ENCODE results near the gene FAM83E.
"Not testable (repeated sequence)": the region's sequence is repeated elsewhere in the genome, so short reads cannot be mapped to it uniquely, and the experiment has no call there.

FAM83E gene

DNA sequence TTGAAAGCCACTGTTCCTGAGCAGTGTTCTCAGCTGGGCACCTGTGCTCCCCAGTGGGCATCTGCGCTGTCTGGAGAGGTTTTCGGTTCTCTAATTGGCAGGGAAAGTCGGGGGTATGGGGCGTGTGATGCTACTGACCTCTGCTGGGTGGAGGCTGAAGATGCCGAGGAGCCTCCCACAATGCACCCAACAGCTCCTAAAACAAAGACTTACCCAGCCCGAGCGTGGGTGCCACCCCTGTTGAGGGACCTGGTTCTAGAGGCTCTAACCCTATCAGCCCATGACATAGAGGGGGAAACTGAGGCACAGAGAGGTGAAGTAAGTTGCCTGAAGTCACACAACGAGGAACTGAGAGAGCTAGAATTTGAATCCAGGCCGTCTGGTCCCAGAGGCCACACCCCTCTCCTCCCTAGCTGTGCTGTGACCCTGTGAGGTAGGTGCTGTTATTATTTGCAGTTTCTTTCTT, 6.0 kb downstream of the FAM83E start:
- DNase-seq = no peak

DNA sequence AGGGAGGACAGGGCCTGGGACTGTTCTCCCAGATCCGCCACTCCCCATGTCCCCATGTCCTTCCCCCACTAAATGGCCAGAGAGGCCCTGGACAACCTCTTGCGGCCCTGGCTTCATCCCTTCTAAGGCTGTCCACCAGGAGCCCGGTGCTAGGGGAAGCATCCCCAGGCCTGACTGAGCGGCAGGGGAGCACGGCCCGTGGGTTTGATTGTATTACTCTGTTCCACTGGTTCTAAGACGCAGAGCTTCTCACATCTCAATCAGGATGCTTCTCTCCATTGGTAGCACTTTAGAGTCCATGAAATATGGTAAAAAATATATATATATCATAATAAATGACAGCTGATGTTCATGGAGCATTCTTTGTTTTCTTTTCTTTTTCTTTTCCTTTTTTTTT, 7.5 kb downstream of the FAM83E start:
- DNase-seq = no peak

DNA sequence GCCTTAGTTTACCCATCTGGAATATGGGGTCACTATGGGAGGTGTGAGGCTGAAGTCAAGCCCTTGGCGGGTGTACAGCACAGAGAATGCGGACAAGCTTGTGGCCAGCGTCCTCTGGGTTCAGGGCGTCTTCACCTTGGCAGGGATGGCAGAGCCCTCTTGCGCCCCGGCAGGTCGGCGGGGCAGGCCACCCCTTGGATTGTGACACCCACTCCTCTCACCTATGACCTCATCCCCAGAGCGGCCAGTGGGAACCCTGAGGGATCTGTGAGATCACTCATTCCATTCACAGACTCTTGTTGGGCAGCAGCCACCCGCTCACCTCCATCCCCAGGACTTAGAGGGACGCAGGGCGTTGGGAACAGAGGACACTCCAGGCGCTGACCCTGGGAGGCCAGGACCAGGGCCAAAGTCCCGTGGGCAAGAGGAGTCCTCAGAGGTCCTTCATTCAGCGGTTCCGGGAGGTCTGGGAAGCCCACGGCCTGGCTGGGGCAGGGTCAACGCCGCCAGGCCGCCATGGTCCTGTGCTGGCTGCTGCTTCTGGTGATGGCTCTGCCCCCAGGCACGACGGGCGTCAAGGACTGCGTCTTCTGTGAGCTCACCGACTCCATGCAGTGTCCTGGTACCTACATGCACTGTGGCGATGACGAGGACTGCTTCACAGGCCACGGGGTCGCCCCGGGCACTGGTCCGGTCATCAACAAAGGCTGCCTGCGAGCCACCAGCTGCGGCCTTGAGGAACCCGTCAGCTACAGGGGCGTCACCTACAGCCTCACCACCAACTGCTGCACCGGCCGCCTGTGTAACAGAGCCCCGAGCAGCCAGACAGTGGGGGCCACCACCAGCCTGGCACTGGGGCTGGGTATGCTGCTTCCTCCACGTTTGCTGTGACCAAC, 8.2 kb downstream of the FAM83E start, which contains the start of gene SPACA4:
TSS of gene SPACA4 (plus strand) at position 280 of the 896 bp plus-strand sequence. CDS start at position 517, 237 bp downstream.
- DNase-seq = no peak

DNA sequence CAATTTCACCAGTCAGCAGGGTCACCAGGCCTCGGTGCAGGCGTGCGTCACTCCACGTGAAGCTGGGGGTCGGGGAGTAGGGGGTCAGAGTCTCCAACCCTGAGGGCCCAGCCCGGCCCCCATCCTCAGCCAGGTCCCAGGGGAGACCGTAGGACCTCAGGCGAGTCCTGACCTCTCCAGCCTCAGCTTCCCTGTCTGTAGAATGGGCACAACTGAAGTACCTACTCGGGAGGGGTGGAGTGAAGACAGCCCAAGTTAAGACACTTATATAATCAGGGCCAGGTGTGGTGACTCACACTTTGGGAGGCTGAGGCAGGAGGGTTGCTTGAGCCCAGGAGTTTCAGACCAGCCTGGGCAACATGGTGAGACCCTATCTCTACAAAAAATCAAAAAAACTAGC, 11.0 kb downstream of the FAM83E start:
- DNase-seq = no peak

DNA sequence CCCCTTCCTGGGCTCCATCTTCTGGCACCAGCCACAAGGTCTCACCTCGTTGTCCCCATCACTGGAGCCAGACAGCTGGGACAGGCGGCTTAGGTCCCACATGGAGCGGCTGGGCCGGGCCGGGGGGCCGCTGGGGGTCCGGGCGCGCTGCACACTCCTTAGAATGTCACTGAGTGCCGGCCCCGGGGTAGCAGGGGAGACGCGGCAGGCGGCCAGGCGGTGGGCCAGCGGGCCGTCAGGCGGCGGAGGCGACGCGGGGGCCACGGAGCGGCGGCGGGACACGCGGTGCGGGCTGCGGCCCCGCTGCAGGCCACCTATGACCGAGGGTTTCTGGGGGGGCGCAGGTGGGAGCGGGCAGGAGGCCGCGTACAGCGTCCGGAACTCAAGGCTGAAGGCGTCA, 11.4 kb downstream of the FAM83E start:
- no peak for DNase-seq

DNA sequence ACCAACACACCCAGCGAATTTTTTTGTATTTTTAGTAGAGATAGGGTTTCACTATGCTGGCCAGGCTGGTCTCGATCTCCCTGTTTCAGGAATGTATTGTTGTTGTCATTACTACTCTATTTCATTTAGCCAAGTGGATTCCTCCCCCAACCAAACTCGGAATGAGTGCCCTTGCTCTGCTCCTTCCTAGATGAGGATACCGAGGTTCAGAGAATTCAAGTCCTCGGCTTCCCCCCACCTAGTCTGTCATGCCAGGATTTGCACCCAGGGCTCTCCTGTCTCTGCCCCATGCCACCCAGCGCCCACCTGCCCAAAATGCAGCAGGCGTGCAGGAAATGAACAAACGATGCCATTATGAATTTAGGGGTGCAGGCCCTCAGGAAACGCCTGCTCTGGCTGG, 11.9 kb downstream of the FAM83E start:
- DNase-seq = no peak

DNA sequence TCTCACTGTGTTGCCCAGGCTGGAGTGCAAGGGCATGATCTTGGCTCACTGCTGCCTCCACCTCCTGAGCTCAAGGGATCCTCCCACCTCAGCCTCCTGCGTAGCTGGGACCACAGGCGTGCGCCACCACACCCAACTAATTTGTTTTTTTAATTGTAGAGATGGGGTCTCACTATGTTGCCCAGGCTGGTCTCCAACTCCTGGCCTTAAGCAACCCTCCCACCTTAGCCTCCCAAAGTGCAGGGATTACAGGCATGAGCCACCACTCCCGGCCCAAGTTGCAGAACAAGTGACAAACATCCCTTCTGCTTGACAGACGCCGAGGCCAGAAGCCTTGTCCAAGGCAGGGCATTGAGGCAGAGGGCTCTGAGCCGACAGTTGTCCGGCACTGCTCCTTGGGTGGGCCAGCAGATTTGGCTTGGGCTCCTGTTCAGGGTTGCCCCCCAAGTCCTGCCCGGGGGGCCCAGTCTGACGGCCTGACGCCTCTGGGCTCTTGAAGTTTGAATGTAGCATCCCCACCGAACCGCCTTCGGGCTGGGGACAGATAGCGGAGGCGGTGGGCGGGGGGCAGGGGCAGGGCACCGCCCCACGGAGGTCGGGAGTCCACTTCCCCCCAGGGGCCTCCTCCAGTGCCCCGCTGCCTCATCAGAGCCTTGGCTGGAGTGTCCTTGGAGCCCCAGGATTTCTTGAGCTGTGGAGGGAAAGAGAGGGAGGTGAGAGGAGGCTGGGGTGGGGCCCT, 14.0 kb downstream of the FAM83E start:
- DNase-seq = no peak

DNA sequence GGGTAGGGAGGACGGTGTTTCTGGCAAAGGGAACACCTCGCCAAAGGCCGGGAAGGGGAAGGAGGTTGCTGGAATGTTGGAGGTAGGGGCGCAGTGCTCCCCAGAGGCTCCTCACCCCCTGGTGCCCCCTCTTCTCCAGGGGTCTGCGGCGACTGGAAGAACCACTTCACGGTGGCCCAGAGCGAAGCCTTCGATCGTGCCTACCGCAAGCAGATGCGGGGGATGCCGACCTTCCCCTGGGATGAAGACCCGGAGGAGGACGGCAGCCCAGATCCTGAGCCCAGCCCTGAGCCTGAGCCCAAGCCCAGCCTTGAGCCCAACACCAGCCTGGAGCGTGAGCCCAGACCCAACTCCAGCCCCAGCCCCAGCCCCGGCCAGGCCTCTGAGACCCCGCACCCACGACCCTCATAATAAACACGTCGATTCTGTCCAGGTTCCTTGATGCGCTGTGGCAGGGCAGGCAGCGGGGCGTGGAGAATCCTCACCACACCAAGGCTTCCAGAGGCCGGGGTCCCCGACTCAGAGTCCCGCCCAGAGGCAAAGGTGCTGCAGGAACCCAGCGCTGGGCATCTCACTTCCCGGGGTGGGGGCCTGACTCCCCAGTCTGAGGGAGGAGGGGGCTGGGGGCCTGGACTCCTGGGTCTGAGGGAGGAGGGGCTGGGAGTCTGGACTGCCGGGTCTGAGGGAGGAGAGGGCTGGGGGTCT, 15.7 kb downstream of the FAM83E start:
- no peak for DNase-seq

DNA sequence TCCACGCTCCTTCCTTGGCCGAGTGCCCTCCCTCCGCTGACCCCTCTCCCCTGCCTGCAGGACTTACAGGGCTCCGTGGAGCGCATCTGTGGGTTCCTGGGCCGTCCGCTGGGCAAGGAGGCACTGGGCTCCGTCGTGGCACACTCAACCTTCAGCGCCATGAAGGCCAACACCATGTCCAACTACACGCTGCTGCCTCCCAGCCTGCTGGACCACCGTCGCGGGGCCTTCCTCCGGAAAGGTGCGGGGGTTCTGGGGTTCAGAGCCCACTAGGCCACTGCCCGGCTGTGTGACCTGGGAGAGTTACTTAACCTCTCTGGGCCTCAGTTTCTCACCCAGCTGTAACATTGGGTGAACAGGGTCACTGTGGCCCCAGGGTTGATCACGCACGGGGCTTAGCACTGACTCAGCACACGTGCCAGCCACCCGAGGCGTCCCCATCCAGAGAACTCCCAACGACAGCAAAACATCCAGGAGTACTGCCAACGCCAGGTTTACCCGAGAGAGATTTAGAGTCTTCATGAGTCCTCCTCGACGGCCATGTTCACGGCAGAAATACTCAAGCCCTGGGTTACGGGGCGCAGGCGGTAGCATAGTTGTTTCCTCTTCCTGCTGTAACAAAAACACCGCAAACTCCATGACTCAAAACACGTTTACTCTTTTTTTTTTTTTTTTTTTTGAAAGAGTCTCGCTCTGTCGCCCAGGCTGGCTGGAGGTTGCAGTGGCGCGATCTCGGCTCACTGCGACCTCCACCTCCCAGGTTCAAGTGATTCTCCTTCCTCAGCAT, 18.0 kb downstream of the FAM83E start:
- DNase-seq = no peak

DNA sequence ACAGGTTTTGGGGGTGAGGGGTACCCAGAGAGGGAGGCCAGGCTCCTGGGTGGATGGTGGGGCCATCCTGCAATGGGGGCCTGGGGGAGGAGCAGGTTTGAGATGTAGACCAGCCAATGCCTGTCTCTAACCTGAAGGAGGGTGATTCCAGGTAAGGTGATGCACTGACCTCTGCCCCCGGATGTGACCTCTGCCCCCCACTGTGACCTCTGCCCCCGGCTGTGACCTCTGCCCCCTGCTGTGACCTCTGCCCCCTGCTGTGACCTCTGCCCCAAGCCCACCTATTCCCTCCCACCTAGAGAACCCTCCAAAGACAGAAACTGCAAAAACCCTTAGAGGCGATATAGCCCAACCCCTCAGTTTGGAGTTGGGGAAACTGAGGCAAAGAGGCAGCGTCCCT, 18.6 kb downstream of the FAM83E start:
- no peak for DNase-seq

DNA sequence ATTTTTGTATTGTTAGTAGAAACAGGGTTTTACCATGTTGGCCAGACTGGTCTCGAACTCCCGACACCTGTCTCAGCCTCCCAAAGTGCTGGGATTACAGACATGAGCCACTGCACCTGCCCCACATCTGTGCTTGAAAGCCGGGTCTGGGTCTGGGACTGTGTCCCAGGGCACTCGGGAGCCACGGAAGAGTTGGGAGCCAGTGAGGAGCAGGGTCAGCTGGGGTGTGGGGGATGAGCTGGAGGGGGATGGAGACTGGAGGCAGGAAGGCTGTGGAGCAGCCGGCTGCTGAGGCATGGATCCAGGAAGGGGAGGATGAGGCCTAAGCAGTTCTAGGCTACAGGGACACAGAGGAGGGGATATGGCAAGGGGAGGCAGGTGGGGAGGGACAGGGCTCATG, 19.0 kb downstream of the FAM83E start:
- DNase-seq = no peak

DNA sequence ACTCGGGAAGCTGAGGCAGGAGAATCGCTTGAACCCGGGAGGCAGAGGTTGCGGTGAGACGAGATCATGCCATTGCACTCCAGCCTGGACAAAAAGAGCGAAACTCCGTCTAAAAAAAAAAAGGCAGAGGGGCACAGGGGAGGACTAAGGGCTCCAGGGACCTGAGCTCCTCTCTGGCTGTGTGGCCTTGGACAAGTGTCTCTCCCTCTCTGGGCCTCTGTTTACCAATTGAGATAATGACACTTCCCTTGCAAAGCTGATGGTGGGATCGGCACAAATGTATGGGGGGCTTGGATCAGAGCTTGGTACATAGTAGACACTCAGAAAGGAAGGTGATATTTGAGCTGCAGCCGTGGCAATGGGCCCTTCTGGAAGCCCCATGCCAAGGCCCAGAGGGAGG, 19.7 kb downstream of the FAM83E start:
- no peak for DNase-seq

DNA sequence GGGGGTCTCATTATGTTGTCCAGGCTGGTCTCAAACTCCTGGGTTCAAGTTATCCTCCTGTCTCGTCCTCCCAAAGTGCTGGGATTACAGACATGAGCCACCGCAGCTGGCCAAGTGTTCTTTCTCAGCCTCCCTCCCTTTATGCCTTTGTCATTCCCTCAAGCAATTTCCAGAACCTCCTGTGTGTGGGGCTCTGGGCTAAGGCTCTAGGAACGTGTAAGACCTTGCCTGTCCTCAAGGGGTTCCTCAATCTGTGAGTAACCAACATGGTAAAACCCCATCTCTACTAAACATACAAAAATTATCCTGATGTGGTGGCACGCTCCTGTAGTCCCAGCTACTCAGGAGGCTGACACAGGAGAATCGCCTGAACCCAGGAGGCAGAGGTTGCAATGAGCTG, 23.9 kb downstream of the FAM83E start:
- no peak for DNase-seq

DNA sequence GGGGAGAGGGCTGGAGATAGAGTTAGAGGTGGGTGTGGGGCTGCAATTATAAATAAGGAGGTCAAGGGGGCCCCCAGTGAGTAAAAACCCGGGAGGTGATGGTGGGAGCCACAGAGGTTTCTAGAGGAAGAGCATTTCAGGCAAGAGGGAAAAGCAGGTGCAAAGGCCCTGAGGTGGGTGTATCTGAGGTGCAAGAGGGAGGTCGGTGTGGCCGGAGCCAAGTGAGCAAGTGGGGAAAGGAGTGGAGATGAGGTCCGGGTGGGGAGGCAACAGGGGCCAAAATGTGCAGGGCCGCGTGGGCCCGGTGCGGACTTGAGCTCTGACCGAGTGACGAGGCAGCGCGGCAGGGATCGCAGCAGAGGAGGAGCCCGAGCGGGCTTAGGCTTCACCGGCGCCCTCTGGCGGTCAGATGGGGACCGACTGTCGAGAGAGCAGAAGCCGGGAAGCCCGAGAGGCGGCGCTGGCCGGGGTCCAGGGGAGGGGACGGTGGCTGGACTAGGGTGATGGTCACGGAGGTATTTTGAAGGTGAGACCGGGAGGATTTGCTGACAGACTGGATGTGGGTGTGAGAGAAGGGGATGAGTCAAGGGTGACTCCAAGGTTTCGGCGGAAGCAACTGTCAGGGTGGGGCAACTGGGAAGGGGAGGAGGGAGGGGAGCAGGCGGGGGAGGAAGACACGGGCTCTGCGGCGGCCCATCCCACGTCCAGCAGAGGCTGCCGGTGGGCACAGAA, 26.0 kb downstream of the FAM83E start:
- peak; percentile 83 for DNase-seq

DNA sequence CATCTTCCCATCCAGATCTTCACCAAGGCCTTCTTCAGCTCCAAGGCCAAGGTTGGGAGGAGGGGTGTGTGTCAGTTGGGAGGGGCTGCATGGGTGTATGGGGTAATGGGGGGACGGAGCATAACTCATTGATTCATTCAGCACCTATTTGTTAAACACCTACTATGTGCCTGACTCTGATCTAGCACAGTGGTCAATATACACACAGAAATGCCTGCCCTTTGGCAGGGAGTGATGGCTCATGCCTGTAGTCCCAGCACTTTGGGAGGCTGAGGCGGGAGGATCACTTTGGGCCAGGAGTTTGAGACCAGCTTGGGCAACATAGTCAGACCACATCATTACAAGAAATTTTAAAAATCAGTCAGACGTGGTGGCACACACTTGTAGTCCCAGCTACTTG, 27.5 kb downstream of the FAM83E start:
- no peak for DNase-seq

DNA sequence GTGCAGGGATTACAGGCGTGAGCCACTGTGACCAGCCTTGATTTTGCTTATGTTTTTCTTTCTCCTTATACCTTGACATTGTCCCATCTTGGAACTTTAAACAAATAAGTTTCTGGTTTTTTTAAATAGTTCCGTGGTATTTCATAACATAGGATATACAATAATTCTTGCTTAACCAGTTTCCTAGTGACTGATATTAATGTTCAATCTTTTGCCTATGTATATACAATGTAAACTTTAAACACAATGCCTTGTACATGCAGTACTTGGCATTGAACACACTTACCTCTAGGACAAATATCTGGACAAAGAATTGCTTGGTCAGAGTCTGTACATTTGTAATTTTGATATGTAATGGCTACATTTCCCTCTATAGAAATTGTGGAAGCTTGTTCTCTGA, 32.7 kb downstream of the FAM83E start:
- DNase-seq = no peak

DNA sequence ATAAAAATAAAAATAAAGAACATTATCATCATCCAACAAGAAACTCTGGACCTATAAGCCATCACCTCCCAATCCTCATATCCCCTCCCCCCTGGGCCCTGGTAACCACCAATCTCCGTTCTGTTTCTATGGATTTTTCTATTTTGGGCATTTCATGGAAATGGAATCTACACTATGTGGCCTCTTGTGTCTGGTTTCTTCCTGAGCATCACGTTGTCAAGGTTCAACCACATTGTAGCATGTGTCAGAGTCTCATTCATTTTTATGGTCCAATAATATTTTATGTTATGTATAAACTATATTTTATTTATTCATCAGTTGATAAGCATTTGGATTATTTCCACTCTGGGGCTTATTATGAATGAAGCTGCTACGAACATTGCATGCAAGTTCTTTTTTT, 36.0 kb downstream of the FAM83E start:
- no peak for DNase-seq

DNA sequence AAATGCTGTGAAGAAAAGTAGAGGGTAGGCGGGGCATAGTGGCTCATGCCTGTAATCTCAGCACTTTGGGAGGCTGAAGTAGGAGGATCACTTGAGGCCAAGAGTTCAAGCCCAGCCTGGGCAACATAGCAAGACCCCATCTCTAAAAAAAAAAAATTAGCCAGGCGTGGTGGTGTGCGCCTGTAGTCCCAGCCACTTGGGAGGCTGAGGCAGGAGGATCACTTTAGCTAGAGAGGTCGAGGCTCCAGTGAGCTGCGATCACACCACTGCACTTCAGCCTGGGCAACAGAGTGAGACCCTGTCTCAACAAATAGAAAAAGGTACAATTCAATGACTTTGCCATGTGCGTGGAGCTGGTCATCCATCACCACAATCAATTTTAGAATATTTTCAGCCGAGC, 37.0 kb downstream of the FAM83E start:
- not testable (repeated sequence) for DNase-seq

DNA sequence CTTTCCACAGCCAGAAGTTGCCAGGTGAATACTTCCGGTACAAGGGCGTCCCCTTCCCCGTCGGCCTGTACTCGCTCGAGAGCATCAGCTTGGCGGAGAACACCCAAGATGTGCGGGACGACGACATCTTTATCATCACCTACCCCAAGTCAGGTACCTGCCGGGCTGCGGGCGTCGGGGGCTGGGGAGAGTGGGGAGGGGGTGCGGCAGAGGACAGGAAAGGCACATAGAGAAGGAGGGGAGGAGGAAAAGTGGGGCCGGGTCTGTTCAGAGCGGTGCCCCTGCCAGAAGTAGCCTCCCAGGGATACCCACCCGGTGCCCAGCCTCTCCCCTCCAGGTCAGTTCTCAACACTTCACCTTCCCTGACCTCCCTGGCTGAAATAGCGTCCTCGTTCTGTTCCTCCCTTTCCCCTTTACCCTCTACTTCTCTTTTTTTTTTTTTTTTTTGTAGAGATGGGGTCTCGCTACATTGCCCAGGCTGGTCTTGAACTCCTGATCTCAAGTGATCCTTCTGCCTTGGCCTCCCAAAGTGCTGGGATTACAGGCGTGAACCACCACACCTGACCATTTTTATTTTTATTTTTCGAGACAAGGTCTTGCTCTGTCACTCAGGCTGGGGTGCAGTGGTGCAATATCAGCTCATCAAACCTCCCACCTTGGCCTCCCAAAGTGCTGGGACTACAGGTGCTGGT, 38.8 kb downstream of the FAM83E start:
- DNase-seq = no peak

DNA sequence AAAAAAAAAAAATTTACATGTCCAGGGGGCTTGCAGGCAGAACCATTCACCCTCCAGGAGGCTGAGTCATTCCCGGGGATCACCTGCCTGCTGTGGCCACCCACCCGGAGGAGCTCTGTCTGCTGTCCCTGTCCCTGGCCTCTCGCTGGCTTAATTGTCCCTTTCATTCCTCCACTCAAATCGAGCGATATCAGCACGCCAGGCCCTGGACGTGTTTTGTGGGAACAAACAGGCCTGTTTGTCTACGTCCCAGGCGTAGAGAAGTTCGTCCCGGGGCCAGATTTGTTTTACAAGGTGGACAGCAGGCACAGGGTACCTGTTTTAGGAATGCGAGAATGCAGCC, 41.7 kb downstream of the FAM83E start:
- no peak for DNase-seq

DNA sequence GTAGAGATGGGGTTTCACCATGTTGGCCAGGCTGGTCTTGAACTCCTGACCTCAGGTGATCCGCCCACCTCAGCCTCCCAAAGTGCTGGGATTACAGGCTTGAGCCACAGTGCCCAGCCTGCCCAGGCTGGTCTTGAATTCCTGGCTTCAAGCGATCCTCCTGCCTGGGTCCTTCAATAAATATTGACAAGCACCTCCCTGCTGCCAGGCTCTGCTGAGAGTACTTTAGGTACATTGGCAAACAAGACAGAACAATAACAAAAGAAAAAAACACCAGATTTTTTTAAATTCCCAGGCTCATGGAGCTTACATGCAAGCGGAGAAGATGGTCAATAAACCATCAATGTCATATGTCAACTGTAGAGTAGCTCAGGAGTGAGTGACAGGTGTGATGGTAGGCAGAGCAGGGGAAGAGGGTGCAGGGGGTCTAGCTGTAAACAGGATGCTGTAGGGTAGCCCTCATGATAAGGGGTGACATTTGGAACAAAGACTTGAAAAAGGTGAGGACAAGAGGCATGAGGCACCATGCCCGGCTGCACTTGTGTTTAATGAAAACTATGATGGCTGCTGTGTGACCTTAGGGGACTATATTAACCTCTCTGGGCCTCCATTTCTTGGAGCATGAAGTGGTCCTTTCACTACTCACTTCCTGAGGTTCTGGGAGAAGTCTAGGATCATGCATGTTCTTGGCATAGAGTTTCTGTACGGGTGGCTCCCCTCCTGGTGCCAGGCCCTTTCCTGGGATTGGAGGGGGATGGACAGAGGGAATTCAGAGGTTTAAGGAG, 43.3 kb downstream of the FAM83E start:
- DNase-seq = no peak
